Stimulated activated CD8-positive, alpha-beta memory T cell treated with anti-CD3 and anti-CD28 coated beads, Interleukin-12 subunit alpha, Interleukin-12 subunit beta, amount 100 ng/mL, for 4 hours (primary cell): Measurements from ENCODE around the gene SAA4.
"Not testable (repeated sequence)": the region's sequence is repeated elsewhere in the genome, so short reads cannot be mapped to it uniquely, and the experiment has no call there.

Source experiments
- DNase-seq: peaks from one replicate; pipeline ENCODE4 v3.0.0-alpha.2; 2020; ENCODE audit warnings: low read depth

The SAA4 gene

DNA sequence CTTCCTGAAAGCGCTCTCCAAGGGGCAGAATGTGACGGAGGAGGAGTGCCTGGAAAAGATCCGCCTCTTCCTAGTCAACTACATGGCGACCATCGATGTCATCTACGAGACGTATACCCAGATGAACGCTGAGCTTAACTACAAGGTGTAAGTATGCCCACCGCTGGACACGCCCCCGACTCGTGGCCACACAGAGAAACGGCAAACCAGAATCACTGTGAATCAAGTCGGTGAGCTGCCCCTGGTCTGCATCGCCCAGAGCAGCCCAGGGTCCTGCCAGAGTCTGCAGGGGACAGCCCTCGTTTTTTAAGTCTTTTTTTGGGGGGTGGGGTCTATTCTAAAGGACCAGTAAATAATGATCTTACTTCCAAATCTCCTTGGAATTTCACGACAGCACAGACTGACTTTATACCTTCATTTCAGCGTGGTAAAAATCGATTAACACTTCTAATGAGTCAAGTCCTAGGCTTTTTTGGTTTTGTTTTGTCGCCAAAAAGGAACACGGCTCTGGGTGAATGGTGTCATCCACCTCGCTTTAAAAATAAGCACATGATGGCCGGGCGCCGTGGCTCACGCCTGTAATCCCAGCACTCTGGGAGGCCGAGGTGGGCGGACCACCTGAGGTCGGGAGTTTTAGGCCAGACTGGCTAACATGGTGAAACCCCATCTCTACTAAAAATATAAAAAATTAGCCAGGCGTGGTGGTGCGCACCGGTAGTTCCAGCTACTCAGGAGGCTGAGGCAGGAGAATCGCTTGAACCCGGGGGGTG is 46.9 kb downstream of the SAA4 start:
- not testable (repeated sequence) for DNase-seq

DNA sequence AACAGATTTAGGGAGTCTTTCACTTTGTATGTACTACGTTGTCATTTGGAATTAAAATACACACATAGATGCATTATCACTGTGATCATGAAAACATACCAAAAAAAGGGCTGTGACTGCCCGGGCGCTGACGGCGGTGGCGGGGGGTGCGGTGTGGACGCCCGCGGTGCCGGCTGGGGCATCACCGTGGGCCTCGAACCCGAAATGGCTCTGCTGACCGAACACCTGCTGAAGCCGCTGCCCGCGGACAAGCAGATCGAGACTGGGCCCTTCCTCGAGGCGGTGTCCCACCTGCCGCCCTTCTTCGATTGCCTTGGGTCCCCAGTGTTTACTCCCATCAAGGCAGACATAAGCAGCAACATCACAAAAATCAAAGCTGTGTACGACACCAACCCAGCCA is 47.8 kb downstream of the SAA4 start:
- no peak for DNase-seq
